ENCODE measurements around the gene F3. TPM values are rescaled to one million over a fixed set of nuclear protein-coding genes. Genes with fewer than 3 reads are reported as not detected.

Gene F3
- total and polyA plus RNA-seq, 4 donors, result 1.0 to 2.7 (median 1.4) TPM

DNA sequence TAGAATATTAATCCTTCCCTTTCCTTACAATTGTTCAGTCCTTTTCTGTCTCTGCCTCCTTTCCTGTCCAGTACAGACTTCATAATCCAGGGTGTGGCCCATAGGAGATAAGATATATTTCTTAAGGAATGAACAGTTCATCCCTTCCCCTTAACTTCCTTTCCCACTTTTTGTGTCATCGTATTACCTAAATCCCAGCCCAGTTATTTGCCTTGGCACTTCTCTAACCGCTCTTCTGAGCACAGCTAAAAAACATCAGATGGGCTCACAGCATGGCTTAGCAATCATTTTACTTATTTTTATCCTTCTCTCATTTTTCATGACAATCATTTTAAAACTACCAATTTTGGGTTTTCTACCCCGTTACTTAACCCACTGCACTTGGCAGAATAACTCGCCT is 39.6 kb downstream of the F3 start (continued):
- TF ChIP-seq TAF1 (conservative IDR thresholded peaks at IDR 0.05), result no peak

DNA sequence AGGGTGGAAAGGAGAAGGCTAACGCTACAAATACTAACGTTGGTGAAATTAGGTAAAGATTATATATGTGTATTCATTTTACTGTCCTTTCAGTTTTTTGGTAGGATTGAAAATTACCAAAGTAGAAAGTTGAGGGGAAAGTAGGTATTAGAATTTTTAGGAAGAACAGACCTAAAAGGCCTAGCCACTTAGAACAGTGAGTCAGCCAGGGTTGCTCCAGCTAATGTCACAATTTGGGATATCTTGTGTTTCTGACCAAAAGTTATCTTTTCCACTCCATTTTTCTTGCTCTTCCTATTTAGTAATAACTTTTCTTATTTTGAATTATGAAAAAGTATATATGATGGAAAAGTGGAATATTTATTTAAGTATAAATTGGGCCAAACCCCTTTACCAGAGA is 40.1 kb downstream of the F3 start:
- Histone ChIP-seq H3K9ac (ENCODE audit: low read depth in 1 of 2, low read length in 2 of 2) (no peak overlapping the region), H3K27me3 (ENCODE audit: control insufficient read depth in 4 of 4, insufficient read depth in 4 of 4, low read length in 3 of 4) (no peaks in the 10 kb centered on the region), H3K36me3 (ENCODE audit: control insufficient read depth in 4 of 4, insufficient read depth in 3 of 4, low read depth in 1 of 4, low read length in 3 of 4) (peaks cover 2 to 43% (median 39%) of the 10 kb centered on the region in 4 donors)

More for the DNA sequence above, 40.1 kb downstream of the F3 start:
- no peaks in the 10 kb centered on the region for H3K4me1 ChIP-seq (ENCODE audit: control insufficient read depth in 4 of 4, insufficient read depth in 4 of 4, low read length in 3 of 4)
- no peaks in the 10 kb centered on the region for H3K9me3 ChIP-seq (ENCODE audit: control insufficient read depth in 4 of 4, low read length in 3 of 4)
- no peak overlapping the region for H3K4me3 ChIP-seq (ENCODE audit: low read depth in 1 of 3, low read length in 3 of 3)
- no peak overlapping the region for H3K27ac ChIP-seq (ENCODE audit: low read depth in 1 of 2, low read length in 2 of 2)
- DNase-seq (ENCODE audit: low spot score), result no peak
- WGBS, result 94% methylated on average over 2 of the region's 2 CpGs
- TF ChIP-seq FOXA1 (IDR thresholded peaks at IDR 0.05) (no peak), FOXA2 (IDR thresholded peaks at IDR 0.05) (no peak), HNF4G (IDR thresholded peaks at IDR 0.05) (no peak), YY1 (IDR thresholded peaks at IDR 0.05) (no peak), NR2F2 (IDR thresholded peaks at IDR 0.05) (no peak), GABPA (IDR thresholded peaks at IDR 0.05 in 1 of 2, conservative IDR thresholded peaks at IDR 0.05 in 1 of 2) (no peak), JUND (IDR thresholded peaks at IDR 0.05) (no peak), RAD21 (IDR thresholded peaks at IDR 0.05) (no peak), EGR1 (IDR thresholded peaks at IDR 0.05; ENCODE audit: low read depth in 2 of 2) (no peak), RXRA (IDR thresholded peaks at IDR 0.05) (no peak), HNF4A (conservative IDR thresholded peaks at IDR 0.05) (no peak), ZBTB33 (IDR thresholded peaks at IDR 0.05) (no peak), MAX (IDR thresholded peaks at IDR 0.05) (no peak), SP1 (IDR thresholded peaks at IDR 0.05) (no peak), TAF1 (conservative IDR thresholded peaks at IDR 0.05) (no peak)
- TF ChIP-seq, protein P1, sequence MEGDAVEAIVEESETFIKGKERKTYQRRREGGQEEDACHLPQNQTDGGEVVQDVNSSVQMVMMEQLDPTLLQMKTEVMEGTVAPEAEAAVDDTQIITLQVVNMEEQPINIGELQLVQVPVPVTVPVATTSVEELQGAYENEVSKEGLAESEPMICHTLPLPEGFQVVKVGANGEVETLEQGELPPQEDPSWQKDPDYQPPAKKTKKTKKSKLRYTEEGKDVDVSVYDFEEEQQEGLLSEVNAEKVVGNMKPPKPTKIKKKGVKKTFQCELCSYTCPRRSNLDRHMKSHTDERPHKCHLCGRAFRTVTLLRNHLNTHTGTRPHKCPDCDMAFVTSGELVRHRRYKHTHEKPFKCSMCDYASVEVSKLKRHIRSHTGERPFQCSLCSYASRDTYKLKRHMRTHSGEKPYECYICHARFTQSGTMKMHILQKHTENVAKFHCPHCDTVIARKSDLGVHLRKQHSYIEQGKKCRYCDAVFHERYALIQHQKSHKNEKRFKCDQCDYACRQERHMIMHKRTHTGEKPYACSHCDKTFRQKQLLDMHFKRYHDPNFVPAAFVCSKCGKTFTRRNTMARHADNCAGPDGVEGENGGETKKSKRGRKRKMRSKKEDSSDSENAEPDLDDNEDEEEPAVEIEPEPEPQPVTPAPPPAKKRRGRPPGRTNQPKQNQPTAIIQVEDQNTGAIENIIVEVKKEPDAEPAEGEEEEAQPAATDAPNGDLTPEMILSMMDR (IDR thresholded peaks at IDR 0.05; ENCODE audit: low read depth, low read length, missing input control), result no peak
- TF ChIP-seq, protein P2, sequence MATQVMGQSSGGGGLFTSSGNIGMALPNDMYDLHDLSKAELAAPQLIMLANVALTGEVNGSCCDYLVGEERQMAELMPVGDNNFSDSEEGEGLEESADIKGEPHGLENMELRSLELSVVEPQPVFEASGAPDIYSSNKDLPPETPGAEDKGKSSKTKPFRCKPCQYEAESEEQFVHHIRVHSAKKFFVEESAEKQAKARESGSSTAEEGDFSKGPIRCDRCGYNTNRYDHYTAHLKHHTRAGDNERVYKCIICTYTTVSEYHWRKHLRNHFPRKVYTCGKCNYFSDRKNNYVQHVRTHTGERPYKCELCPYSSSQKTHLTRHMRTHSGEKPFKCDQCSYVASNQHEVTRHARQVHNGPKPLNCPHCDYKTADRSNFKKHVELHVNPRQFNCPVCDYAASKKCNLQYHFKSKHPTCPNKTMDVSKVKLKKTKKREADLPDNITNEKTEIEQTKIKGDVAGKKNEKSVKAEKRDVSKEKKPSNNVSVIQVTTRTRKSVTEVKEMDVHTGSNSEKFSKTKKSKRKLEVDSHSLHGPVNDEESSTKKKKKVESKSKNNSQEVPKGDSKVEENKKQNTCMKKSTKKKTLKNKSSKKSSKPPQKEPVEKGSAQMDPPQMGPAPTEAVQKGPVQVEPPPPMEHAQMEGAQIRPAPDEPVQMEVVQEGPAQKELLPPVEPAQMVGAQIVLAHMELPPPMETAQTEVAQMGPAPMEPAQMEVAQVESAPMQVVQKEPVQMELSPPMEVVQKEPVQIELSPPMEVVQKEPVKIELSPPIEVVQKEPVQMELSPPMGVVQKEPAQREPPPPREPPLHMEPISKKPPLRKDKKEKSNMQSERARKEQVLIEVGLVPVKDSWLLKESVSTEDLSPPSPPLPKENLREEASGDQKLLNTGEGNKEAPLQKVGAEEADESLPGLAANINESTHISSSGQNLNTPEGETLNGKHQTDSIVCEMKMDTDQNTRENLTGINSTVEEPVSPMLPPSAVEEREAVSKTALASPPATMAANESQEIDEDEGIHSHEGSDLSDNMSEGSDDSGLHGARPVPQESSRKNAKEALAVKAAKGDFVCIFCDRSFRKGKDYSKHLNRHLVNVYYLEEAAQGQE (IDR thresholded peaks at IDR 0.05), result no peak
- TF ChIP-seq, protein P3, sequence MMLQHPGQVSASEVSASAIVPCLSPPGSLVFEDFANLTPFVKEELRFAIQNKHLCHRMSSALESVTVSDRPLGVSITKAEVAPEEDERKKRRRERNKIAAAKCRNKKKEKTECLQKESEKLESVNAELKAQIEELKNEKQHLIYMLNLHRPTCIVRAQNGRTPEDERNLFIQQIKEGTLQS (IDR thresholded peaks at IDR 0.05), result no peak

Measured in liver (tissue), 9 donors.